ENCODE results near the gene STAB2. TPM values are rescaled to one million over a fixed set of nuclear protein-coding genes. Genes with fewer than 3 reads are reported as not detected.

Gene STAB2
- polyA plus RNA-seq, 1 of the 3 experiments (the other 2 are of a cell fraction), result not detected

GRCh38 chr12:103642240-103642864 is 55.3 kb downstream of the STAB2 start (continued):
- TF ChIP-seq GATA2 (CRISPR knock-in tag; IDR thresholded peaks at IDR 0.05) (no peak), IRF3 (IDR thresholded peaks at IDR 0.05; ENCODE audit: low read depth, low read length) (no peak), RCOR1 (IDR thresholded peaks at IDR 0.05; ENCODE audit: low read length) (no peak), YY1 (IDR thresholded peaks at IDR 0.05; ENCODE audit: low read depth) (no peak)

DNA sequence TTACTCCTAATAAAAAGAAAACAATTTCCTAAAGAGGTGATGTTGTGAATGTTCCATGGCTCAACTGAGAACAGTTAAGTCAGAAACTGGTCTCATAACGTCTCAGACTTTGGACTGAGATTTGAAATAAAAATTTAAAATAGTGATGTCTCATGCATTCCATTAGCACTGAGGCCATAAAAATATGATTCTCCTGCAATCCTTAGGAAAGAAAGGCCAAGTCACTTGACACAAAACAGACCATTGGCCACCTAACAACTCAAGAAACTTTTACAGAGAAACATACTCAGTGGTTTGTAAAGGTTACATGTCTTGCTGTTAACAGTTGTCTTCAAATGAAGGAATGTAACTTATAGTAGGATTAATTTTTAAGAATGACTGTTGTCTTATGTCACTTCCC is 58.1 kb downstream of the STAB2 start:
- TF ChIP-seq EP300 (IDR thresholded peaks at IDR 0.05; ENCODE audit: borderline replicate concordance in 1 of 2, low read depth in 1 of 2, low read length in 1 of 2) (0 out of 4 replicates have a peak, but pooled peaks of 1 of the 2 experiments have one; percentile 23), CHD2 (IDR thresholded peaks at IDR 0.05; ENCODE audit: low read length, partially characterized antibody) (no peak), TCF12 (IDR thresholded peaks at IDR 0.05) (peak; percentile 71), IRF3 (IDR thresholded peaks at IDR 0.05; ENCODE audit: low read depth, low read length) (no peak)
- TF ChIP-seq, protein P1, sequence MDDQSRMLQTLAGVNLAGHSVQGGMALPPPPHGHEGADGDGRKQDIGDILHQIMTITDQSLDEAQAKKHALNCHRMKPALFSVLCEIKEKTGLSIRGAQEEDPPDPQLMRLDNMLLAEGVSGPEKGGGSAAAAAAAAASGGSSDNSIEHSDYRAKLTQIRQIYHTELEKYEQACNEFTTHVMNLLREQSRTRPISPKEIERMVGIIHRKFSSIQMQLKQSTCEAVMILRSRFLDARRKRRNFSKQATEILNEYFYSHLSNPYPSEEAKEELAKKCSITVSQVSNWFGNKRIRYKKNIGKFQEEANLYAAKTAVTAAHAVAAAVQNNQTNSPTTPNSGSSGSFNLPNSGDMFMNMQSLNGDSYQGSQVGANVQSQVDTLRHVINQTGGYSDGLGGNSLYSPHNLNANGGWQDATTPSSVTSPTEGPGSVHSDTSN (IDR thresholded peaks at IDR 0.05), result peak; percentile 50; the same call in 1 of the 2 replicates
- WGBS (ENCODE audit: low lambda C conversion rate), result 24% methylated on average over 1 of the region's 1 CpG

DNA sequence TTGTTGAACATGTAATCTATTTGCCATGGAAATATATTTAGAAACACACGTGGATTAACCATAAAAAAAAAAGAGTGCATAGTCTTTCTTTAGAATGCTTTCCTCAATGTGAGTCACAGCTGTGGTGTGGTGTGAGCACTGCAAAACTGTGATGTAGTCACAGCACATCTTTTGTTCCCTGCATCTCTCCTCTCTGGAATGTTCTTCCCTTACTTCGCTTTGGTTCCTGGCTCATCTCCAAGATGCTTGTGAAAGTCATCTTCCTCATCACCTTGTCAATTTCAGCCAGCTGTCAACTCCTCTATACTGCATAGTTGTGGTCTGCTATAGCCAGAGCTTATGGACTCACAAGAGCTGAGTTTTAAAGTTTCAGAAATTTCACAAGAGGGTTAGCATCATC is 60.2 kb downstream of the STAB2 start:
- Histone ChIP-seq H4K20me1 (ENCODE audit: insufficient read depth) (no peaks in the 10 kb centered on the region), H3F3A (replicated peaks; ENCODE audit: insufficient read depth) (no peaks in the 10 kb centered on the region), H3K9me3 (no peaks in the 10 kb centered on the region), H3K4me1 (ENCODE audit: control insufficient read depth in 1 of 2, insufficient read depth in 2 of 2, low read depth in 1 of 2, low read length in 1 of 2) (no peaks in the 10 kb centered on the region), H3K27me3 (ENCODE audit: insufficient read depth) (no peaks in the 10 kb centered on the region; the same call in 1 of the 2 replicates), H3K27ac (ENCODE audit: low read depth in 2 of 2, low read length in 1 of 2) (no peak overlapping the region), H3K9ac (no peak overlapping the region), H2AFZ (ENCODE audit: low read depth) (no peak overlapping the region), H3K9me2 (no peaks in the 10 kb centered on the region), H3K4me2 (0 out of 2 replicates have a peak overlapping the region, but pooled peaks have one; percentile 16), H3K4me3 (ENCODE audit: low read depth in 2 of 2, low read length in 1 of 2) (no peak overlapping the region), H3K36me3 (replicated peaks in 1 of 2; ENCODE audit: control insufficient read depth in 1 of 2, insufficient read depth in 2 of 2, low read length in 1 of 2) (no peaks in the 10 kb centered on the region), H3K79me2 (ENCODE audit: insufficient read depth) (no peaks in the 10 kb centered on the region)
- POLR2A ChIA-PET, result no interaction called here
- WGBS (ENCODE audit: low lambda C conversion rate), result 0% methylated on average over 2 of the region's 2 CpGs
- no peak for DNase-seq
- TF ChIP-seq MAX (IDR thresholded peaks at IDR 0.05; ENCODE audit: low read depth), result 0 out of 2 replicates have a peak, but pooled peaks have one; percentile 11
- TF ChIP-seq, protein P1 (IDR thresholded peaks at IDR 0.05), result peak; percentile 77
- no peak for TF ChIP-seq CTCF (IDR thresholded peaks at IDR 0.05)
- TF ChIP-seq YY1 (IDR thresholded peaks at IDR 0.05; ENCODE audit: low read depth), result no peak
- TF ChIP-seq FOSL2 (IDR thresholded peaks at IDR 0.05; ENCODE audit: borderline replicate concordance, low read depth), result peak; percentile 7; the same call in 1 of the 2 replicates
- TF ChIP-seq TEAD4 (IDR thresholded peaks at IDR 0.05; ENCODE audit: borderline replicate concordance, insufficient read depth), result no peak
- no peak for TF ChIP-seq FOXM1 (IDR thresholded peaks at IDR 0.05; ENCODE audit: low read depth)
- TF ChIP-seq NFIC (IDR thresholded peaks at IDR 0.05; ENCODE audit: borderline replicate concordance), result peak; percentile 74
- CTCF ChIA-PET, result interaction anchor here (0.6 kb wide), 1 partner anchor 15 kb away, joined by 3 read pairs; no protein-coding TSS in a partner anchor

More for the DNA sequence above, 58.1 kb downstream of the STAB2 start:
- Histone ChIP-seq H2AFZ (ENCODE audit: low read depth) (no peak overlapping the region), H4K20me1 (ENCODE audit: insufficient read depth) (no peaks in the 10 kb centered on the region), H3K36me3 (replicated peaks in 1 of 2; ENCODE audit: control insufficient read depth in 1 of 2, insufficient read depth in 2 of 2, low read length in 1 of 2) (no peaks in the 10 kb centered on the region), H3K9me3 (no peaks in the 10 kb centered on the region), H3K4me2 (no peak overlapping the region), H3K9me2 (no peaks in the 10 kb centered on the region), H3K9ac (no peak overlapping the region), H3K27ac (ENCODE audit: low read depth in 2 of 2, low read length in 1 of 2) (peak overlapping the region in 1 of 2 experiments; percentile 38; a peak in 1 of 4 replicates), H3K4me3 (ENCODE audit: low read depth in 2 of 2, low read length in 1 of 2) (no peak overlapping the region), H3K79me2 (ENCODE audit: insufficient read depth) (no peaks in the 10 kb centered on the region), H3K27me3 (ENCODE audit: insufficient read depth) (no peaks in the 10 kb centered on the region; the same call in 1 of the 2 replicates), H3K4me1 (ENCODE audit: control insufficient read depth in 1 of 2, insufficient read depth in 2 of 2, low read depth in 1 of 2, low read length in 1 of 2) (no peaks in the 10 kb centered on the region), H3F3A (replicated peaks; ENCODE audit: insufficient read depth) (no peaks in the 10 kb centered on the region)
- POLR2A ChIA-PET, result no interaction called here
- CTCF ChIA-PET, result interaction anchor here (0.6 to 2.6 kb wide), 2 partner anchors 13 to 314 kb away, joined by 3 to 8 read pairs; no protein-coding TSS in a partner anchor
- no peak for DNase-seq

Measured in SK-N-SH (cell line).